Testis (tissue), 2 donors: ENCODE data around the gene FHIT.

ENCODE experiments used
- CTCF ChIP-seq, 3 experiments: fragments of 450-650 bp in 2 of 3; fragments of 200-600 bp in 1 of 3; sonication (generic) in 1 of 3; IDR thresholded peaks; one replicate each; pipeline ENCODE4 v1.5.1; 2016 to 2019; ENCODE audit warnings: antibody characterized with exemption in 3 of 3, mild to moderate bottlenecking in 2 of 3, moderate library complexity in 1 of 3
- POLR2A ChIP-seq: fragments of 450-650 bp; IDR thresholded peaks from one replicate; pipeline ENCODE4 v1.6.1; 2017; ENCODE audit warnings: antibody characterized with exemption, mild to moderate bottlenecking, moderate library complexity

- TF ChIP-seq CTCF (IDR thresholded peaks at IDR 0.05) = no peak
- TF ChIP-seq POLR2A = no peak
These were observed 299.2 kb downstream of the FHIT start for GRCh38 chr3:60952055-60952454.
